PC-3 (cell line): ENCODE data around the gene BACH2. TPM values are rescaled to one million over a fixed set of nuclear protein-coding genes. Genes with fewer than 3 reads are reported as not detected.

ENCODE experiments used
- ATAC-seq: fragments of 200-7000 bp; cut with Tn5 transposase; 2 replicates; pipeline ENCODE4 v1.9.1; 2020; ENCODE audit warnings: mild to moderate bottlenecking, moderate library complexity
- BruUV-seq: library from RNA; stranded (reverse); fragments of 400-500 nt; replicated peaks from 2 replicates; lab custom pipeline; 2021; lab: Mats Ljungman, UMichigan
- CTCF ChIA-PET: fragments of 300-600 bp; sonication (Branson Sonifier 250); formaldehyde crosslinking; loops from one replicate; lab custom pipeline; 2022; ENCODE audit warnings: antibody characterized with exemption; lab: Charles Lee
- POLR2A ChIA-PET: fragments of 300-600 bp; sonication (Branson Sonifier 250); formaldehyde crosslinking; loops from one replicate; lab custom pipeline; 2022; ENCODE audit warnings: antibody characterized with exemption; ENCODE audit not compliant: unreplicated experiment; lab: Charles Lee
- DNase-seq: peaks from one replicate; pipeline ENCODE4 v3.0.0-alpha.2; 2015
- H2AFZ ChIP-seq: fragments of 300-600 bp; sonication (generic); 2 replicates; pipeline ENCODE4 v1.6.0; 2016; ENCODE audit warnings: antibody characterized with exemption, low read length
- H3F3A ChIP-seq: fragments of 300-600 bp; sonication (generic); one replicate; pipeline ENCODE4 v1.6.0; 2017; ENCODE audit warnings: antibody characterized with exemption, low read length, control low read depth, mild to moderate bottlenecking; ENCODE audit not compliant: unreplicated experiment
- H3K27ac ChIP-seq: fragments of 300-600 bp; sonication (generic); 2 replicates; pipeline ENCODE4 v1.5.1; 2016; ENCODE audit warnings: mild to moderate bottlenecking, low read length
- H3K27me3 ChIP-seq: fragments of 300-600 bp; sonication (generic); 2 replicates; pipeline ENCODE4 v1.6.1; 2016; ENCODE audit warnings: low read length, mixed read lengths
- H3K36me3 ChIP-seq: fragments of 300-600 bp; sonication (generic); 2 replicates; pipeline ENCODE4 v1.6.1; 2016; ENCODE audit warnings: low read depth, mixed run types, low read length, mixed read lengths
- H3K4me1 ChIP-seq: fragments of 300-600 bp; sonication (generic); 2 replicates; pipeline ENCODE4 v1.5.1; 2016; ENCODE audit warnings: low read length; ENCODE audit not compliant: insufficient read depth
- H3K4me2 ChIP-seq: fragments of 300-600 bp; sonication (generic); 2 replicates; pipeline ENCODE4 v1.6.0; 2016; ENCODE audit warnings: low read length
- H3K4me3 ChIP-seq: fragments of 300-600 bp; sonication (generic); 2 replicates; pipeline ENCODE4 v1.5.1; 2016; ENCODE audit warnings: mild to moderate bottlenecking, low read length, mixed read lengths
- H3K79me2 ChIP-seq: fragments of 300-600 bp; sonication (generic); 2 replicates; pipeline ENCODE4 v1.6.1; 2017; ENCODE audit warnings: low read length, mixed read lengths
- H3K9ac ChIP-seq: fragments of 300-600 bp; sonication (generic); 2 replicates; pipeline ENCODE4 v1.6.0; 2016; ENCODE audit warnings: mild to moderate bottlenecking, low read length
- H3K9me2 ChIP-seq: fragments of 300-600 bp; sonication (generic); replicated peaks from 2 replicates; pipeline ENCODE4 v1.6.1; 2016; ENCODE audit warnings: mixed run types, low read length, mixed read lengths
- H3K9me3 ChIP-seq: fragments of 300-600 bp; sonication (generic); 2 replicates; pipeline ENCODE4 v1.6.1; 2016; ENCODE audit warnings: low read length, mixed read lengths
- H4K20me1 ChIP-seq: fragments of 300-600 bp; sonication (generic); 2 replicates; pipeline ENCODE4 v1.6.1; 2016; ENCODE audit warnings: low read length, mixed read lengths
- EZH2 ChIP-seq: fragments of 300-600 bp; sonication (generic); IDR thresholded peaks from one replicate; pipeline ENCODE4 v1.6.1; 2017; ENCODE audit warnings: antibody characterized with exemption, mild to moderate bottlenecking, low read length; ENCODE audit not compliant: unreplicated experiment
- EZH2phosphoT487 ChIP-seq: fragments of 300-600 bp; sonication (generic); IDR thresholded peaks from 2 replicates; pipeline ENCODE4 v1.6.1; 2018; ENCODE audit warnings: mild to moderate bottlenecking, antibody characterized with exemption, low read length, borderline replicate concordance
- intact Hi-C: fragments of 100-400 bp; cut with micrococcal nuclease; formaldehyde crosslinking; loops from 2 replicates; pipeline ENCODE4 v1.9.0; 2023
- total RNA-seq: library from RNA; depleted of rRNA; stranded (reverse); fragments of >200 nt; gene quantifications from 2 replicates; pipeline ENCODE4 v1.2.3, GENCODE V29; 2014
- TF ChIP-seq, protein P1 (sequence below): fragments of 300-600 bp; sonication (generic); conservative IDR thresholded peaks from 2 replicates; pipeline ENCODE4 v1.5.1; 2017; ENCODE audit warnings: antibody characterized with exemption, low read depth, mild to moderate bottlenecking, low read length

Gene BACH2
- total RNA-seq, 1 experiment from 2014 or later: 7.0 TPM

DNA sequence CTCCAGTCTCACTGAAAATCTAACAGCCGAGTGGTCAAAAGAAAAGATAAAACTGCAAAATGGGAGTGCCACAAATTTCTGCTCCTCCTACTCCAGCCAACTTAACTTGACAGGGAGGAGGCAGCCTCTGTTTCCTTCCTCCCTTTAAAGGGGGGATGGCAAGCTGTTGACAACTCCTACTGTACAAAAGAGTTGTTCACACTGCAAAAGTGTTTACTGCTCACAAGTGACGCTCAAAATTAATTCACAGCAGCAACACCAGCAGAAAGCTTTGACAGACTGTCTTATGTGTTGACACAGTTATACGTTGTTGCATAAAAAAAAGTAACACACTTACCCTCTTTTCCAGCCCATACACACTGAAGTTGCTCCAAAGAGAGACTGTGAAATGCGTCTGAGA is 169.8 kb downstream of the BACH2 start:
- Histone ChIP-seq H3K79me2 (no peaks in the 10 kb centered on the region), H3F3A (no peaks in the 10 kb centered on the region), H3K9me3 (no peaks in the 10 kb centered on the region), H3K9me2 (no peaks in the 10 kb centered on the region), H3K4me3 (no peak overlapping the region), H3K36me3 (no peaks in the 10 kb centered on the region), H2AFZ (no peak overlapping the region), H3K27me3 (no peaks in the 10 kb centered on the region), H3K9ac (no peak overlapping the region), H3K4me2 (no peak overlapping the region), H4K20me1 (no peaks in the 10 kb centered on the region), H3K27ac (no peak overlapping the region), H3K4me1 (no peaks in the 10 kb centered on the region)
- ATAC-seq (no peak), DNase-seq (no peak)
- no TSS peak for BruUV-seq
- ChIA-PET CTCF (no interaction called here), POLR2A (no interaction called here)
- TF ChIP-seq EZH2phosphoT487: no peak
- TF ChIP-seq, protein P1, sequence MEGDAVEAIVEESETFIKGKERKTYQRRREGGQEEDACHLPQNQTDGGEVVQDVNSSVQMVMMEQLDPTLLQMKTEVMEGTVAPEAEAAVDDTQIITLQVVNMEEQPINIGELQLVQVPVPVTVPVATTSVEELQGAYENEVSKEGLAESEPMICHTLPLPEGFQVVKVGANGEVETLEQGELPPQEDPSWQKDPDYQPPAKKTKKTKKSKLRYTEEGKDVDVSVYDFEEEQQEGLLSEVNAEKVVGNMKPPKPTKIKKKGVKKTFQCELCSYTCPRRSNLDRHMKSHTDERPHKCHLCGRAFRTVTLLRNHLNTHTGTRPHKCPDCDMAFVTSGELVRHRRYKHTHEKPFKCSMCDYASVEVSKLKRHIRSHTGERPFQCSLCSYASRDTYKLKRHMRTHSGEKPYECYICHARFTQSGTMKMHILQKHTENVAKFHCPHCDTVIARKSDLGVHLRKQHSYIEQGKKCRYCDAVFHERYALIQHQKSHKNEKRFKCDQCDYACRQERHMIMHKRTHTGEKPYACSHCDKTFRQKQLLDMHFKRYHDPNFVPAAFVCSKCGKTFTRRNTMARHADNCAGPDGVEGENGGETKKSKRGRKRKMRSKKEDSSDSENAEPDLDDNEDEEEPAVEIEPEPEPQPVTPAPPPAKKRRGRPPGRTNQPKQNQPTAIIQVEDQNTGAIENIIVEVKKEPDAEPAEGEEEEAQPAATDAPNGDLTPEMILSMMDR: no peak
- intact Hi-C loops: no loop called here

DNA sequence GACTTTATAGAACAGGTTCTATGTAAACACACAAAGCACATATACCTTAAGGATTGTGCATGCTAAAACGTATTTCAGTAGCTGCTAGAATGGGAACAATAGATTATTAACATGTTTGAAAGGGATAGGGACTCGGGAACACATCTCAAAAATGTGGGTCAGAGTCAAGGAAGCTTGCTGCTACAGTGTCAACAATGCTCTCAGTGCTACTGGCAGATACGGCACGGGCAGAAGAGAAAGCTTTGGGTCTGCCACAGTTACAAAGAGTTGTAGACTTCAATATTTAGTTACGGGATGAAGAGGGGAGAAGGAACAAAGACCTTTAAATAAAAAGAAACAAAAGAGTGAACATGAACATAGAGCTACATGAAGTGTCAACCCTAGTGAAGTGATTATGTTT is 170.5 kb downstream of the BACH2 start:
- Histone ChIP-seq H3K36me3 (no peaks in the 10 kb centered on the region), H3K27ac (no peak overlapping the region), H3K4me1 (no peaks in the 10 kb centered on the region), H3K9me2 (no peaks in the 10 kb centered on the region), H3K27me3 (no peaks in the 10 kb centered on the region), H3F3A (no peaks in the 10 kb centered on the region), H3K9ac (no peak overlapping the region), H4K20me1 (no peaks in the 10 kb centered on the region), H2AFZ (no peak overlapping the region), H3K9me3 (no peaks in the 10 kb centered on the region), H3K4me2 (no peak overlapping the region), H3K79me2 (no peaks in the 10 kb centered on the region), H3K4me3 (no peak overlapping the region)
- BruUV-seq: no TSS peak
- intact Hi-C loops: no loop called here
- ChIA-PET CTCF (no interaction called here), POLR2A (no interaction called here)
- DNase-seq (no peak), ATAC-seq (no peak)
- TF ChIP-seq EZH2phosphoT487 (no peak), EZH2 (no peak)
- TF ChIP-seq, protein P1: no peak

DNA sequence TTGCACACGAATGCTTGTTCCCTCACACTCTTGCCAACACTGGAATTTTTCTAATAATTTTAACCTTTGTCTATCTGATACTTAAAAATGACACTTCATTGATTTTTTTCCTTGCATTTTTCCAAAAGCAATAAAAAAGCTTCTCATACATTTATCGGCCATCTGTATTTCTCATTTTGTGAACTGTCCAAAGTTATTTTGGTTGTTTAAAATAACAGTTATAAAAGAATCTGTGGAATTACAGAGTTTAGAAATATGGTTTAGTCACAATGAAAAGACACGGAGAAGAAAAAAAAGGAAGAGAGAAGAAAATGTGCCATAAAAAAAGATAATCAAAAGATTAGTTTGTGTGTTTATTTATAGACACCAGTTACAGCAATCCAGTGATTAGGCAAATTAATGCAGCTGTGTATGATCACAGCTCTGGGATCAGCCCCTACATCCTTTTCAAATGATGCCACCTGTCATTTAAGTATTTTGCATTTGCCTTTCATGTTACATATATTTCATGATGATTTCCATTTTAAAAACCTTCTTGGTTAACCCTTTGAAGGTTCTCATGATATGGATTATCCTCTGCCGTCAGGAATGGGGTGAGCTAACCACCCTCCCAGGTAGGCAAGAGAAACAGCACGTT is 171.7 kb downstream of the BACH2 start:
- H3K36me3 ChIP-seq: no peaks in the 10 kb centered on the region
- no peaks in the 10 kb centered on the region for H3K4me1 ChIP-seq
- no peak overlapping the region for H3K4me3 ChIP-seq
- POLR2A ChIA-PET: no interaction called here
- no peaks in the 10 kb centered on the region for H3K9me2 ChIP-seq
- no peaks in the 10 kb centered on the region for H3F3A ChIP-seq
- no peaks in the 10 kb centered on the region for H4K20me1 ChIP-seq
- no peak overlapping the region for H3K9ac ChIP-seq
- DNase-seq (no peak), ATAC-seq (no peak)
- no peak overlapping the region for H3K4me2 ChIP-seq
- no peaks in the 10 kb centered on the region for H3K9me3 ChIP-seq
- no peak overlapping the region for H3K27ac ChIP-seq
- CTCF ChIA-PET: no interaction called here
- intact Hi-C loops: no loop called here
- H3K27me3 ChIP-seq: no peaks in the 10 kb centered on the region
- H2AFZ ChIP-seq: no peak overlapping the region
- no TSS peak for BruUV-seq
- TF ChIP-seq EZH2phosphoT487: no peak
- TF ChIP-seq EZH2: no peak
- TF ChIP-seq, protein P1: no peak
- H3K79me2 ChIP-seq: no peaks in the 10 kb centered on the region
